ENCODE measurements around the gene WDR82.

- TF ChIP-seq EZH2 (IDR thresholded peaks at IDR 0.05; ENCODE audit: low read depth, unreplicated experiment) (no peak), CTCF (conservative IDR thresholded peaks at IDR 0.05; ENCODE audit: low read depth in 2 of 2) (no peak), POLR2AphosphoS5 (IDR thresholded peaks at IDR 0.05; ENCODE audit: low read depth) (no peak), REST (IDR thresholded peaks at IDR 0.05; ENCODE audit: unreplicated experiment) (no peak), EZH2phosphoT487 (IDR thresholded peaks at IDR 0.05; ENCODE audit: unreplicated experiment) (no peak), ZNF462 (CRISPR knock-in tag; IDR thresholded peaks at IDR 0.05) (no peak), CREB1 (CRISPR knock-in tag; IDR thresholded peaks at IDR 0.05; ENCODE audit: low read depth) (no peak), JUNB (IDR thresholded peaks at IDR 0.05; ENCODE audit: unreplicated experiment) (no peak)
Measured at GRCh38 chr3:52279596-52279995, 1.1 kb upstream of the WDR82 start.

Data from GM23338 (cell line).